HG03460 (cell line): ENCODE results near the gene KLHL18.
"Not testable (repeated sequence)": the region's sequence is repeated elsewhere in the genome, so short reads cannot be mapped to it uniquely, and the experiment has no call there.

Experiments used
- ATAC-seq: cut with Tn5 transposase; IDR thresholded peaks from one replicate; pipeline ENCODE4 v1.9.1; 2021; ENCODE audit not compliant: unreplicated experiment

Gene KLHL18

GRCh38 chr3:47356201-47356600 lies 73.5 kb downstream of the KLHL18 start:
- ATAC-seq, result no peak

DNA sequence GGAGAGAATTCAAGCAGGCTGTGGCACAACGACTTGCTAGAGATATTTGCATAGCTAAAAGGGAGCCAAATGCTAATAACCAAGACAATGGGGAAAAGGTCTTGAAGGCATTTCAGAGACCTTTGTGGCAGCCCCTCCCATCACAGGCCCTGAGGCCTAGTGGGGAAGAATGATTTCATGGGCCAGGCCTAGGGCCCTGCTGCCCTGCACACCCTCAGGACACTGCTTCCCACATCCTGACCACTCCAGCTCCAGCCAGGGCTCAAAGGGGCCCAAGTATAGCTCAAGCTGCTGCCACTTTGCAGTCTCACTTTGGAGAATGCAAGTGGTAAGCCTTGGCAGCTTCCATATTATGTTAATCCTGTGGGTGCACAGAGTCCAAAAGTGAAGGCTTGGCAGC lies 76.6 kb downstream of the KLHL18 start:
- ATAC-seq, result no peak

GRCh38 chr3:47360110-47360517 lies 77.4 kb downstream of the KLHL18 start:
- not testable (repeated sequence) for ATAC-seq

GRCh38 chr3:47362701-47363100 lies 80.0 kb downstream of the KLHL18 start:
- no peak for ATAC-seq

DNA sequence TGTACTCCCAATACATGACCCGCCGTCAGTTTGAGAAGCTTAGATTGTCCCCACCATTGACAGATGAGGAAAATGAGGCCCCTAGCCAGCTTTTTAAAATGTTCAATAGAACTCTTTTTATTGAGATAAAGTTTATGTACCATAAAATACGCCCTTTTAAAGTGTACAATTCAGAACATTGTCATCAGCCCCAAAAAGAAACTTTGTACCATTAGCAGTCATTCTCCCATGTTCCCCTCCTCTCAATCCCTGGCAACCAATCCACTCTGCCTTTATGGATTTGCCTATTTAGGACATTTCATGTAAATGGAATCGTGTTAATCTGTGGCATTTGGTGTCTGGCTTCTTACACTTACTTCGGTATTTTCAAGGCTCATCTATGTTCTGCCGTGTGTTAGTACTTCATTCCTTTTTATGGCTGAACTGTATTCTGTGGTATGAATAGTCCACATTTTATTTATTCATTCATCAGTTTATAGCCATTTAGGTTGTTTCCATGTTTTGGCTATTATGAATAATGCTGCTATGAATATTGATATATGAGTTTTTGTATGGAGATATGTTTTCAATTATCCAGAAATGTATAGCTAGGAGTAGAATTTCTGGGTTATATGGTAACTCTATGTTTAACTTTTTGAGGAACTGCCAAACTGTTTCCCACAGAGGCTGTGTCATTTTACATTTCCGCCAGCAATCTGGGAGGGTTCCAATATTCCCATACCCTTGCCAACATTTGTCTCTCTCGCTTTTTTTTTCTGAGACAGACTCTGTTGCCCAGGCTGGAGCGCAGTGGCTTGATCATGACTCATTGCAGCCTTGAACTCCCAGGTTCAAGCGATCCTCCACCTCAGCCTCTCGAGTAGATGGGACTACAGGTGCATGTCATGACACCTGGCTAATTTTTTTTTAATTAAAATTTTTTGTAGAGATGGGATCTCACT lies 82.7 kb downstream of the KLHL18 start:
- no peak for ATAC-seq

DNA sequence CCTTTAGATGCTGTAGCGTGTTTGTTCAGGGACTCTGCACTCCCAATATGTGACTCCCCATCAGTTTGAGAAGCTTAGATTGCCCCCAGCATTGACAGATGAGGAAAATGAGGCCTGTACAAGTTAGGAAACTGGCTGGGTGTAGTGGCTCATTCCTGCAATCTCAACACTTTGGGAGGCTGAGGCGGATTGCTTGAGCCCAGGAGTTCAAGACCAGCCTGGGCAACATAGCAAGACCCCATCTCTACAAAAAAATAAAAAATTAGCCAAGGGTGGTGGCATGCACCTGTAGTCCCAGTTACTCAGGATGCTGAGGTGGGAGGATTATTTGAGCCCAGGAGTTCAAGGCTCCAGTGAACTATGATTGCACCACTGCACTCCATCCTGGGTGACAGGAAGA lies 84.1 kb downstream of the KLHL18 start:
- no peak for ATAC-seq

GRCh38 chr3:47367631-47368030 lies 84.9 kb downstream of the KLHL18 start:
- ATAC-seq, result no peak

DNA sequence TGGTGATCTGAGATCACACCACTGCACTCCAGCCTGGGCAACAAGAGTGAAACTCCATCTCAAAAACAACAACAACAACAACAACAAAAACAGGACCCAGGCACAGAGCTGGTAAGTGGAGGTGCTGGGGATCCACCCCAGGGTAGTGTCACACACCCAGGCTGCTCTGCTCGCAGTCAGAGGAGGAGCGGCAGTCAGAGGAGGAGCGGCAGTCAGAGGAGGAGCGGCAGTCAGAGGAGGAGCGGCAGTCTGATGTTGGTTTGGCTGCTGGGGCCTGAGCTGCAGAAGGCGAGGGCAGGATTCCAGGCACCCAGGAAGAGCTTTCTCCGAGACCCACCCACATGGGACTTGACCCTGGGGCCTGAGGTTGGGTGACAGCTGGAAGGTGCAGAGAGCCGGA lies 87.3 kb downstream of the KLHL18 start:
- not testable (repeated sequence) for ATAC-seq

DNA sequence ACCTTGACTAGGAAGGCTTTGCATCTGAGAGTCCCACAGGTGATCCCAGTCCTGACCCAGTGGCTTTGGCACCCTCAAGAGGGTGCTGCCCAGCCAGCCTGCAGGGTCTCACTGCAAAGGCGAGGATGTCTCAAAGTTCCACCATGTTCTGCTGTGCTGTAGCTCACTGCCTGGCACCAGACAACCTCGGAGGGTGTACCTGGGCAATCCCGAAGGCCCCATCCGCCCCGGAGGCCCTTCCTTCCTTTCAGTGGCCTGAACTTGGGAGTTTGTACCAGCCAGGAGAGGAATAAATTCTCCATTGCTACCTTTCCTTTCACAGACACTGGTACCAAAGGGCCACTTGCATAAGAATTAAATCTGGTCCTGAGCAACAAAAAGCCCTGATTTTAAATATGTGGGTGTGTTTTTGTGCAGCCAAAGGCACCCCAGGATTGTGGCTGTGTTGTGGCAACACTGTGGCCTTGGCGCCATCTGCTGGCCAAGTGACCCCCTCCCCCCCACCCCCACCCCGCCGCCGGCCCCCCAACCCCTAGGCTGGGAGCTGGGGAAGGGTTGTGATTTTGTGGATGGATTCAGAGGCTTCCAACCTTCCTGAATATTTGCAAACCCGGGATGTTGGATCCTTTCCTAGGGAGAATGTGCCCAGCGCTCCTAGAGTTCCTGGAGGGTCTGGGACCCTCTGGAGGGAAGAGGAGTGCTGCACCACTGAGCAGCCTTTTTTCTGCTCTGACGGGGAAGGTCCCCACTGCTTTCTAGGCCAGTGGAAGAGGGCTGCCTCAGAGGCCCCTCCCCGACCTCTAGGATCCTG lies 88.3 kb downstream of the KLHL18 start:
- ATAC-seq, result no peak

GRCh38 chr3:47374587-47374986 lies 91.8 kb downstream of the KLHL18 start:
- no peak for ATAC-seq

DNA sequence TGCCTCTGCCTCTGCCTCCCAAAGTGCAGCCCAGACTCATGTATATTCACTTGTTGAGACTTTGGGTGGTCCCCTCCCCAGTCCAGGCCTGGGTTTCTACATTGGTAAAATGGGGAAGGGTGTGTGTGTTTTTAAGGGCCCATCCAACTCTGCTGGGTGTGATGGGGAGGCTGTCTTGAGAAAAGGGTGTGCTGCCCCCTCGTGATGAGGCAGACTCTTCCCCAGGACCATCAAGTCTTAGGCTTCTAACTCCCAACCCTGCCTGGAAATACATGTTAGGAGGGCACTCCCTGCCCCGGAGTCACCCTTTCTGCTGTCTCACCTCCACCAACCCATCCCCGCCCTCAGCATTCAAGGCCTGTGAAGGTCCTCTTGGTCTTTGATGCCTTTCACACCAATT lies 93.6 kb downstream of the KLHL18 start:
- no peak for ATAC-seq

- no peak for ATAC-seq
Measured at GRCh38 chr3:47377186-47377585, 94.4 kb downstream of the KLHL18 start.

DNA sequence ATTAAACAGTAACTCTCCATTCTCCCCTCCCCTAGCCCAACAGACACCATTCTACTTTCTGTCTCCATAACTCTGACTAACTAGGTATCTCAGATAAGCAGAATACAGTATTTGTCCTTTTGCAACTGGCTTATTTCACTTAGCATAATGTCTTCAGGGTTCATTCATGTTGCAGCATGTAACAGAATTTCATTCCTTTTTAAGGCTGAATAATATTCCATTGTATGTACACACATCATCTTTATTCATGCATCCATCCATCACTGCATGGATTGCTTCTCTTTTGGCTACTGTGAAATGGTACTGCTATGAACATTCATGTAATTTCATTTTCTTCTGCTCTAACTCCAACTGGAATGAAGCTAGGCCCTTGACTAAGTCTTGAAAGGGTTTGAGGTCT lies 96.1 kb downstream of the KLHL18 start:
- no peak for ATAC-seq

GRCh38 chr3:47379411-47379899 lies 96.7 kb downstream of the KLHL18 start:
- no peak for ATAC-seq

GRCh38 chr3:47380026-47380600 lies 97.4 kb downstream of the KLHL18 start:
- ATAC-seq, result no peak

- ATAC-seq, result peak; percentile 69
Measured at GRCh38 chr3:47380601-47381316, 98.0 kb downstream of the KLHL18 start, which contains the start of gene PTPN23. TSS of gene PTPN23 (plus strand) at chr3:47381021. CDS start at chr3:47381097, 76 bp downstream.

- ATAC-seq, result peak; percentile 64
Measured at GRCh38 chr3:47381317-47382157, 98.8 kb downstream of the KLHL18 start.

DNA sequence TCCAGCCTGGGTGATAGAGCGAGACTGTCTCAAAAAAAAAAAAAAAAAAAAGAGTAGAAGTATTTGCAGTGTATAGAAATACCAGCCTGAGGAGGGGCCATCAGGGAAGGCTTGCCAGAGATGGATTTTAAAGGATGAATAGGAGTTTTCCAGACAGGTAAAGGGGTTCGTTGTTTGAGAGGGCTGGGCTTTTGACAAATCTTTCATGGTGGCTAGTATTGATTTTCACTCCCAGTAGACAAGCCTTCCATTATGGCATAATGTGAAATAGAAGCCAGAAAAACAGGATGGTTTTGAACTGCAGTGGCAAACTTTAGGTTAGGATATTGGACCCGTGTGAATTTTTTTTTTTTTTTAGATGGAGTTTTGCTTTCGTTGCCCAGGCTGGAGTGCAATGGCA lies 101.7 kb downstream of the KLHL18 start:
- ATAC-seq, result no peak

DNA sequence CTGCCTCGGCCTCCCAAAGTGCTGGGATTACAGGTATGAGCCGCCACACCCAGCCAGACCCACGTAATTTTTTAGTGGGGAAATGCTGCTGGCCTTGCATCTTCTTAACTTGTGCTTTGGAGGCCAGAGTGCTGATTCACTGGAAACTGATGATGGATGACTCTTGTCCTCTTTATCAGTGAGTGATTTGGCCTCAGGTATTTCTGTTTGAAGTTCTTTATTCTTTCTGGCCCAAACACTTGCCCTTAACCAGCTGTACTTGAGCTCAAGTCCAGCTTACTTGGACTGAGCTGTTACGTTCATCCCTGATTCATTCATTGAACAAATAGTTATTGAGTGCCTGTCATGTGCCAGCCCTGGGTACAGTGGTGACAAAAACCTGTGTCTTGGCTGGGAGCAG lies 102.3 kb downstream of the KLHL18 start:
- no peak for ATAC-seq

DNA sequence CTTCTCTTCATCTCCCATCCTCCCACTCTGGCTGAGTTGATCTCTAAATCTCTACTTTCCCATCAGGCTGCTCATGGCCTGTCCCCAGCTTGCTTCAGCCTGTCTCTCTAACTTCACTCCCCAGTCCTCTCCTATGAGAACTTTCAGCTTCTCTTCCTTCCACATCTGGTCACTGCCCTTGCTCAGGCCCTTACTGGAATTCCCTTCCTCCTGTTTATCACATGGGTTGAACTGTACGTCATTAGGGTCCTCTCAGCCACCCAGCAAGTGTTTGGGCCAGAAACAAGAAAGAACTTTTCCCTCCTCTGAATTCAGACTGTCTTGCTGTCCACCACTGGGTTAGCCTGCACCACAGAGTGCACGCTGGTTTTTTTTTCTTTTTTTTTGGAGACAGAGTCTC lies 103.1 kb downstream of the KLHL18 start:
- no peak for ATAC-seq
